Gastroesophageal sphincter (tissue), 3 donors: ENCODE results near the gene COL4A2.

Experiments used
- CTCF ChIP-seq, 4 experiments: fragments of 200-600 bp in 2 of 4; fragments of 450-650 bp in 2 of 4; sonication (generic) in 1 of 4; IDR thresholded peaks; one replicate each; pipeline ENCODE4 v1.5.1; 2017 to 2019; ENCODE audit warnings: antibody characterized with exemption in 4 of 4, mild to moderate bottlenecking in 2 of 4, moderate library complexity in 2 of 4
- EP300 ChIP-seq: sonication (generic); formaldehyde crosslinking; IDR thresholded peaks from one replicate; pipeline ENCODE4 v1.6.1; 2017; ENCODE audit warnings: antibody characterized with exemption, mild to moderate bottlenecking
- POLR2A ChIP-seq, 2 donors: fragments of 450-650 bp; IDR thresholded peaks; one replicate each; pipeline ENCODE4 v1.6.1; 2017; ENCODE audit warnings: antibody characterized with exemption in 2 of 2, mild to moderate bottlenecking in 2 of 2, moderate library complexity in 1 of 2
- POLR2AphosphoS5 ChIP-seq: sonication (generic); formaldehyde crosslinking; IDR thresholded peaks from one replicate; pipeline ENCODE4 v1.6.1; 2017; ENCODE audit warnings: antibody characterized with exemption

DNA sequence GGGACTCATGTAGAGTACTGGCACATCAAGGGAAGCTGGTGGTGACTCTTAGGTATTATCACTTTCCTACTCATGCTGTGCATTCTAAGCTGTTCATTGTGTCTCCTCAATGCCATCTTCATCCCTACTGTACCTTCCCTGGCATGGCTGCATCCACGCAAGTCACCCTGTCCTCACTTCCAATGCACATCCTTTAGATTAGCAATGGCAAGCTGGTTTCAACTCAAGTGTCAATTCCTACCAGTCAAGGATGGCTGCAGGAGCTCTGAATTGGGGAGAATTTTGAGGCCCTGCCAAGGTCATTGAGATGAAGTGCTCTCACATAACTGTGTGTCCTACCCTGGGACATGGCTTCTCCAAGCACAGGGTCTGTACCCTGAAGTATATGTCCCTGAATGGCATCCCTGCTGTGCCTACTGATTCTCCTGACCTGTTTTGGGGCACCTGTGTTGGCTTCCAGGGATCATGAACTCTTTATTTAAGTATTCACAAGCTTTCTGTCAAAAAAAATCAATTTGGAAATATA, 24.7 kb upstream of the COL4A2 start:
- no peak for TF ChIP-seq POLR2AphosphoS5
- no peak for TF ChIP-seq EP300
- TF ChIP-seq CTCF (IDR thresholded peaks at IDR 0.05): no peak
- no peak for TF ChIP-seq POLR2A (IDR thresholded peaks at IDR 0.05)
